ENCODE data around the gene SART1. TPM values are rescaled to one million over a fixed set of nuclear protein-coding genes. Genes with fewer than 3 reads are reported as not detected.
"Not testable (repeated sequence)": the region's sequence is repeated elsewhere in the genome, so short reads cannot be mapped to it uniquely, and the experiment has no call there.

The SART1 gene
- total RNA-seq, 2 donors from 2014 or later = 74.2 to 80.9 TPM

GRCh38 chr11:66001942-66002647, 40.6 kb downstream of the SART1 start, which contains the start of the genes BANF1 and EIF1AD:
Gene BANF1 (plus strand): TSS chr11:66002503. CDS start chr11:66003251, 748 bp downstream.
Gene EIF1AD (minus strand): TSS chr11:66002157. CDS start chr11:66000389, 1,768 bp downstream.
- Mint-ChIP-seq H3K36me3 (ENCODE audit: low read depth) (peaks cover 12% of the 10 kb centered on the region), H3K4me1 (peaks cover 36% of the 10 kb centered on the region), H3K27me3 (no peaks in the 10 kb centered on the region), H3K27ac (peak within 1 kb of the TSS; percentile 99), H3K4me3 (peak within 1 kb of the TSS; percentile 99)
- DNase-seq (peak; percentile 74 to 88 (median 86)), ATAC-seq (peak; percentile 83)
- H3K9me3 ChIP-seq (ENCODE audit: control insufficient read depth, low read length, poor library complexity, severe bottlenecking) = no peaks in the 10 kb centered on the region

GRCh38 chr11:66002648-66003225, 41.2 kb downstream of the SART1 start:
- Mint-ChIP-seq H3K36me3 (ENCODE audit: low read depth) (peaks cover 9% of the 10 kb centered on the region), H3K4me1 (peaks cover 31% of the 10 kb centered on the region), H3K4me3 (peak overlapping the region; percentile 99), H3K27me3 (no peaks in the 10 kb centered on the region), H3K27ac (peak overlapping the region; percentile 99)
- no peaks in the 10 kb centered on the region for H3K9me3 ChIP-seq (ENCODE audit: control insufficient read depth, low read length, poor library complexity, severe bottlenecking)
- DNase-seq = peak; percentile 59 to 77 (median 73)
- ATAC-seq = peak; percentile 77

GRCh38 chr11:66003291-66003690, 41.8 kb downstream of the SART1 start:
- no peak for DNase-seq
- H3K9me3 ChIP-seq (ENCODE audit: control insufficient read depth, low read length, poor library complexity, severe bottlenecking) = no peaks in the 10 kb centered on the region
- peaks cover 29% of the 10 kb centered on the region for H3K4me1 Mint-ChIP-seq
- H3K27me3 Mint-ChIP-seq = no peaks in the 10 kb centered on the region
- ATAC-seq = no peak
- H3K36me3 Mint-ChIP-seq (ENCODE audit: low read depth) = peaks cover 6% of the 10 kb centered on the region
- H3K4me3 Mint-ChIP-seq = peak overlapping the region; percentile 99
- peak overlapping the region; percentile 99 for H3K27ac Mint-ChIP-seq

GRCh38 chr11:66004186-66004585, 42.7 kb downstream of the SART1 start:
- Mint-ChIP-seq H3K36me3 (ENCODE audit: low read depth) (peaks cover 5% of the 10 kb centered on the region), H3K4me3 (peak overlapping the region; percentile 50), H3K4me1 (peaks cover 25% of the 10 kb centered on the region), H3K27me3 (no peaks in the 10 kb centered on the region), H3K27ac (no peak overlapping the region)
- DNase-seq = no peak
- ATAC-seq = no peak
- no peaks in the 10 kb centered on the region for H3K9me3 ChIP-seq (ENCODE audit: control insufficient read depth, low read length, poor library complexity, severe bottlenecking)

GRCh38 chr11:66006134-66006890, 44.8 kb downstream of the SART1 start:
- Mint-ChIP-seq H3K4me1 (peaks cover 20% of the 10 kb centered on the region), H3K4me3 (no peak overlapping the region), H3K36me3 (ENCODE audit: low read depth) (peaks cover 5% of the 10 kb centered on the region), H3K27ac (no peak overlapping the region), H3K27me3 (peaks cover 5% of the 10 kb centered on the region)
- ATAC-seq (no peak), DNase-seq (no peak)
- H3K9me3 ChIP-seq (ENCODE audit: control insufficient read depth, low read length, poor library complexity, severe bottlenecking) = no peaks in the 10 kb centered on the region

GRCh38 chr11:66006891-66007176, 45.3 kb downstream of the SART1 start:
- Mint-ChIP-seq H3K36me3 (ENCODE audit: low read depth) (peaks cover 3% of the 10 kb centered on the region), H3K27ac (no peak overlapping the region), H3K4me3 (no peak overlapping the region), H3K4me1 (peaks cover 17% of the 10 kb centered on the region), H3K27me3 (peaks cover 5% of the 10 kb centered on the region)
- no peaks in the 10 kb centered on the region for H3K9me3 ChIP-seq (ENCODE audit: control insufficient read depth, low read length, poor library complexity, severe bottlenecking)
- DNase-seq = no peak
- no peak for ATAC-seq

- DNase-seq (no peak), ATAC-seq (no peak)
- peaks cover 15% of the 10 kb centered on the region for H3K4me1 Mint-ChIP-seq
- H3K9me3 ChIP-seq (ENCODE audit: control insufficient read depth, low read length, poor library complexity, severe bottlenecking) = no peaks in the 10 kb centered on the region
- H3K27me3 Mint-ChIP-seq = peaks cover 5% of the 10 kb centered on the region
- H3K27ac Mint-ChIP-seq = peak overlapping the region; percentile 9
- no peak overlapping the region for H3K4me3 Mint-ChIP-seq
- H3K36me3 Mint-ChIP-seq (ENCODE audit: low read depth) = no peaks in the 10 kb centered on the region
Observed at GRCh38 chr11:66007201-66007634, 45.7 kb downstream of the SART1 start.

- H3K27ac Mint-ChIP-seq = peak overlapping the region; percentile 9
Observed at GRCh38 chr11:66008095-66008467, 46.5 kb downstream of the SART1 start.

GRCh38 chr11:66008468-66009101, 47.1 kb downstream of the SART1 start:
- no peak for ATAC-seq
- peaks cover 5% of the 10 kb centered on the region for H3K4me1 Mint-ChIP-seq
- H3K27ac Mint-ChIP-seq = no peak overlapping the region
- H3K4me3 Mint-ChIP-seq = no peak overlapping the region
- no peaks in the 10 kb centered on the region for H3K9me3 ChIP-seq (ENCODE audit: control insufficient read depth, low read length, poor library complexity, severe bottlenecking)
- peaks cover 12% of the 10 kb centered on the region for H3K27me3 Mint-ChIP-seq
- no peaks in the 10 kb centered on the region for H3K36me3 Mint-ChIP-seq (ENCODE audit: low read depth)
- no peak for DNase-seq

More at GRCh38 chr11:66008095-66008467, 46.5 kb downstream of the SART1 start:
- Mint-ChIP-seq H3K4me3 (no peak overlapping the region), H3K36me3 (ENCODE audit: low read depth) (no peaks in the 10 kb centered on the region), H3K4me1 (peaks cover 8% of the 10 kb centered on the region), H3K27me3 (peaks cover 7% of the 10 kb centered on the region)
- DNase-seq (no peak), ATAC-seq (no peak)
- H3K9me3 ChIP-seq (ENCODE audit: control insufficient read depth, low read length, poor library complexity, severe bottlenecking) = no peaks in the 10 kb centered on the region

- Mint-ChIP-seq H3K27ac (peak overlapping the region; percentile 29), H3K27me3 (peaks cover 13% of the 10 kb centered on the region)
- ATAC-seq; H3K36me3 Mint-ChIP-seq (ENCODE audit: low read depth); H3K9me3 ChIP-seq (ENCODE audit: control insufficient read depth, low read length, poor library complexity, severe bottlenecking); DNase-seq; H3K4me1 Mint-ChIP-seq; H3K4me3 Mint-ChIP-seq: not testable (repeated sequence)
Observed at GRCh38 chr11:66010036-66010435, 48.5 kb downstream of the SART1 start.

- H3K9me3 ChIP-seq (ENCODE audit: control insufficient read depth, low read length, poor library complexity, severe bottlenecking) = no peaks in the 10 kb centered on the region
- DNase-seq (no peak), ATAC-seq (no peak)
- H3K4me1 Mint-ChIP-seq = peaks cover 5% of the 10 kb centered on the region
- peaks cover 2% of the 10 kb centered on the region for H3K36me3 Mint-ChIP-seq (ENCODE audit: low read depth)
- H3K4me3 Mint-ChIP-seq = no peak overlapping the region
- peaks cover 13% of the 10 kb centered on the region for H3K27me3 Mint-ChIP-seq
- no peak overlapping the region for H3K27ac Mint-ChIP-seq
Observed at GRCh38 chr11:66011239-66011784, 49.8 kb downstream of the SART1 start.

GRCh38 chr11:66011785-66012303, 50.3 kb downstream of the SART1 start, which contains the start of gene CST6:
Gene CST6 (plus strand): TSS chr11:66012008. CDS start chr11:66012045, 37 bp downstream.
- ATAC-seq (peak; percentile 16), DNase-seq (no peak)
- Mint-ChIP-seq H3K4me1 (peaks cover 5% of the 10 kb centered on the region), H3K36me3 (ENCODE audit: low read depth) (peaks cover 2% of the 10 kb centered on the region), H3K27ac (no peak within 1 kb of the TSS), H3K4me3 (peak within 1 kb of the TSS; percentile 31), H3K27me3 (peaks cover 13% of the 10 kb centered on the region)
- H3K9me3 ChIP-seq (ENCODE audit: control insufficient read depth, low read length, poor library complexity, severe bottlenecking) = no peaks in the 10 kb centered on the region

All from T-helper 17 cell (primary cell).